Measurements from ENCODE around the gene FOXL1. TPM values are rescaled to one million over a fixed set of nuclear protein-coding genes. Genes with fewer than 3 reads are reported as not detected.

Gene FOXL1
- polyA plus RNA-seq, 1 experiment: 4.9 TPM

DNA sequence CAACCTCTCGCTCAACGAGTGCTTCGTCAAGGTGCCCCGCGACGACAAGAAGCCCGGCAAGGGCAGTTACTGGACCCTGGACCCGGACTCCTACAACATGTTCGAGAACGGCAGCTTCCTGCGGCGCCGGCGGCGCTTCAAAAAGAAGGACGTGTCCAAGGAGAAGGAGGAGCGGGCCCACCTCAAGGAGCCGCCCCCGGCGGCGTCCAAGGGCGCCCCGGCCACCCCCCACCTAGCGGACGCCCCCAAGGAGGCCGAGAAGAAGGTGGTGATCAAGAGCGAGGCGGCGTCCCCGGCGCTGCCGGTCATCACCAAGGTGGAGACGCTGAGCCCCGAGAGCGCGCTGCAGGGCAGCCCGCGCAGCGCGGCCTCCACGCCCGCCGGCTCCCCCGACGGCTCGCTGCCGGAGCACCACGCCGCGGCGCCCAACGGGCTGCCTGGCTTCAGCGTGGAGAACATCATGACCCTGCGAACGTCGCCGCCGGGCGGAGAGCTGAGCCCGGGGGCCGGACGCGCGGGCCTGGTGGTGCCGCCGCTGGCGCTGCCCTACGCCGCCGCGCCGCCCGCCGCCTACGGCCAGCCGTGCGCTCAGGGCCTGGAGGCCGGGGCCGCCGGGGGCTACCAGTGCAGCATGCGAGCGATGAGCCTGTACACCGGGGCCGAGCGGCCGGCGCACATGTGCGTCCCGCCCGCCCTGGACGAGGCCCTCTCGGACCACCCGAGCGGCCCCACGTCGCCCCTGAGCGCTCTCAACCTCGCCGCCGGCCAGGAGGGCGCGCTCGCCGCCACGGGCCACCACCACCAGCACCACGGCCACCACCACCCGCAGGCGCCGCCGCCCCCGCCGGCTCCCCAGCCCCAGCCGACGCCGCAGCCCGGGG lies 10.4 kb upstream of the FOXL1 start:
- DNase-seq (ENCODE audit: low read depth): no peak
- no peak for TF ChIP-seq CTCF (IDR thresholded peaks at IDR 0.05; ENCODE audit: insufficient read depth, low read depth, low read length)
- H3K4me3 ChIP-seq (ENCODE audit: low read depth, low read length): peak overlapping the region; percentile 83
- H3K36me3 ChIP-seq (ENCODE audit: control insufficient read depth, insufficient read depth, low read length): no peaks in the 10 kb centered on the region
- H3K27me3 ChIP-seq (ENCODE audit: control insufficient read depth, insufficient read depth, low read length): peaks cover 4% of the 10 kb centered on the region
- ChIA-PET CTCF (interaction anchor here (0.6 to 1.5 kb wide), 6 partner anchors 8 to 710 kb away, joined by 3 to 6 read pairs (median 3); no protein-coding TSS in a partner anchor), POLR2A (no interaction called here)

- no peak for TF ChIP-seq CTCF (IDR thresholded peaks at IDR 0.05; ENCODE audit: insufficient read depth, low read depth, low read length)
- Histone ChIP-seq H3K27me3 (ENCODE audit: control insufficient read depth, insufficient read depth, low read length) (peaks cover 4% of the 10 kb centered on the region), H3K4me3 (ENCODE audit: low read depth, low read length) (peak overlapping the region; percentile 83), H3K36me3 (ENCODE audit: control insufficient read depth, insufficient read depth, low read length) (no peaks in the 10 kb centered on the region)
- ChIA-PET CTCF (interaction anchor here (1.2 to 1.5 kb wide), 3 partner anchors 22 to 709 kb away, joined by 3 to 6 read pairs (median 3); no protein-coding TSS in a partner anchor), POLR2A (no interaction called here)
- DNase-seq (ENCODE audit: low read depth): no peak
Measured at GRCh38 chr16:86568677-86569623, 9.4 kb upstream of the FOXL1 start.

GRCh38 chr16:86569701-86570447 lies 8.5 kb upstream of the FOXL1 start:
- H3K36me3 ChIP-seq (ENCODE audit: control insufficient read depth, insufficient read depth, low read length): no peaks in the 10 kb centered on the region
- TF ChIP-seq CTCF (IDR thresholded peaks at IDR 0.05; ENCODE audit: insufficient read depth, low read depth, low read length): no peak
- DNase-seq (ENCODE audit: low read depth): no peak
- CTCF ChIA-PET: interaction anchor here (1.0 to 1.8 kb wide), 4 partner anchors 310 to 631 kb away, joined by 3 to 11 read pairs (median 4); no protein-coding TSS in a partner anchor
- POLR2A ChIA-PET: no interaction called here
- peaks cover 4% of the 10 kb centered on the region for H3K27me3 ChIP-seq (ENCODE audit: control insufficient read depth, insufficient read depth, low read length)
- H3K4me3 ChIP-seq (ENCODE audit: low read depth, low read length): peak overlapping the region; percentile 83

- CTCF ChIA-PET: interaction anchor here (0.6 to 2.3 kb wide), 7 partner anchors 28 to 630 kb away, joined by 3 to 11 read pairs (median 3); no protein-coding TSS in a partner anchor
- no peak for TF ChIP-seq CTCF (IDR thresholded peaks at IDR 0.05; ENCODE audit: insufficient read depth, low read depth, low read length)
- peaks cover 3% of the 10 kb centered on the region for H3K27me3 ChIP-seq (ENCODE audit: control insufficient read depth, insufficient read depth, low read length)
- H3K36me3 ChIP-seq (ENCODE audit: control insufficient read depth, insufficient read depth, low read length): no peaks in the 10 kb centered on the region
- DNase-seq (ENCODE audit: low read depth): no peak
- H3K4me3 ChIP-seq (ENCODE audit: low read depth, low read length): peak overlapping the region; percentile 83
- POLR2A ChIA-PET: no interaction called here
Measured at GRCh38 chr16:86570558-86571529, 7.5 kb upstream of the FOXL1 start.

All from BJ (cell line).